Lower leg skin (tissue), 3 donors: ENCODE measurements around the gene LRGUK.

Experiments used
- CTCF ChIP-seq, 3 donors: fragments of 450-650 bp; IDR thresholded peaks; one replicate each; pipeline ENCODE4 v1.5.1; 2016; ENCODE audit warnings: antibody characterized with exemption in 3 of 3, mild to moderate bottlenecking in 3 of 3, moderate library complexity in 2 of 3
- POLR2A ChIP-seq, 2 donors: fragments of 450-650 bp; IDR thresholded peaks; one replicate each; pipeline ENCODE4 v1.6.1; 2016 to 2017; ENCODE audit warnings: antibody characterized with exemption in 2 of 2, mild to moderate bottlenecking in 1 of 2, moderate library complexity in 1 of 2

- no peak for TF ChIP-seq CTCF (IDR thresholded peaks at IDR 0.05)
- TF ChIP-seq POLR2A (IDR thresholded peaks at IDR 0.05) = no peak
Observed at GRCh38 chr7:134210976-134211663, 84.0 kb downstream of the LRGUK start.
